Measurements from ENCODE around the gene SP3. TPM values are rescaled to one million over a fixed set of nuclear protein-coding genes. Genes with fewer than 3 reads are reported as not detected.

Gene SP3
- total RNA-seq, 4 donors from 2014 or later, result 41.9 to 101 (median 81.6) TPM

GRCh38 chr2:173872714-173873113 is 92.5 kb downstream of the SP3 start:
- H3K36me3 ChIP-seq, result no peaks in the 10 kb centered on the region
- TF ChIP-seq POLR2A (IDR thresholded peaks at IDR 0.05) (no peak), EP300 (IDR thresholded peaks at IDR 0.05; ENCODE audit: low read depth) (no peak), POLR2AphosphoS5 (IDR thresholded peaks at IDR 0.05) (no peak)
- TF ChIP-seq, protein P1, sequence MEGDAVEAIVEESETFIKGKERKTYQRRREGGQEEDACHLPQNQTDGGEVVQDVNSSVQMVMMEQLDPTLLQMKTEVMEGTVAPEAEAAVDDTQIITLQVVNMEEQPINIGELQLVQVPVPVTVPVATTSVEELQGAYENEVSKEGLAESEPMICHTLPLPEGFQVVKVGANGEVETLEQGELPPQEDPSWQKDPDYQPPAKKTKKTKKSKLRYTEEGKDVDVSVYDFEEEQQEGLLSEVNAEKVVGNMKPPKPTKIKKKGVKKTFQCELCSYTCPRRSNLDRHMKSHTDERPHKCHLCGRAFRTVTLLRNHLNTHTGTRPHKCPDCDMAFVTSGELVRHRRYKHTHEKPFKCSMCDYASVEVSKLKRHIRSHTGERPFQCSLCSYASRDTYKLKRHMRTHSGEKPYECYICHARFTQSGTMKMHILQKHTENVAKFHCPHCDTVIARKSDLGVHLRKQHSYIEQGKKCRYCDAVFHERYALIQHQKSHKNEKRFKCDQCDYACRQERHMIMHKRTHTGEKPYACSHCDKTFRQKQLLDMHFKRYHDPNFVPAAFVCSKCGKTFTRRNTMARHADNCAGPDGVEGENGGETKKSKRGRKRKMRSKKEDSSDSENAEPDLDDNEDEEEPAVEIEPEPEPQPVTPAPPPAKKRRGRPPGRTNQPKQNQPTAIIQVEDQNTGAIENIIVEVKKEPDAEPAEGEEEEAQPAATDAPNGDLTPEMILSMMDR (IDR thresholded peaks at IDR 0.05), result no peak
- 75% methylated on average over 5 of the region's 5 CpGs; no CpG with 5 or more reads in 1 of the 2 donors for WGBS, 2 donors (ENCODE audit: low coverage in 1 of 2)
- no peaks in the 10 kb centered on the region for H3K4me1 ChIP-seq
- no peak overlapping the region for H3K4me3 ChIP-seq
- no peak overlapping the region for H3K27ac ChIP-seq
- no peaks in the 10 kb centered on the region for H3K27me3 ChIP-seq
- DNase-seq, result peak; percentile 30
- in situ Hi-C loops (cut with MboI; ENCODE audit: low pct_ligation_motif_present in 1 of 4, low pct_unique_long_range_greater_than_20kb in 1 of 4, low sequenced_read_pairs in 3 of 4) (no loop called here), intact Hi-C loops (cut with DNase I; ENCODE audit: low total_unique reads) (no loop called here)
- H3K9me3 ChIP-seq, result no peaks in the 10 kb centered on the region

- Histone ChIP-seq H3K9me3 (no peaks in the 10 kb centered on the region), H3K36me3 (no peaks in the 10 kb centered on the region), H3K4me3 (no peak overlapping the region), H3K27ac (no peak overlapping the region), H3K4me1 (no peaks in the 10 kb centered on the region), H3K27me3 (no peaks in the 10 kb centered on the region)
- TF ChIP-seq POLR2A (IDR thresholded peaks at IDR 0.05) (no peak), EP300 (IDR thresholded peaks at IDR 0.05; ENCODE audit: low read depth) (no peak), POLR2AphosphoS5 (IDR thresholded peaks at IDR 0.05) (no peak)
- TF ChIP-seq, protein P1 (IDR thresholded peaks at IDR 0.05), result no peak
- in situ Hi-C loops (cut with MboI; ENCODE audit: low pct_ligation_motif_present in 1 of 4, low pct_unique_long_range_greater_than_20kb in 1 of 4, low sequenced_read_pairs in 3 of 4) (no loop called here), intact Hi-C loops (cut with DNase I; ENCODE audit: low total_unique reads) (no loop called here)
- WGBS, 2 donors (ENCODE audit: low coverage in 1 of 2), result 86% methylated on average over 8 of the region's 8 CpGs
- no peak for DNase-seq
Measured at GRCh38 chr2:173869244-173870229, 95.6 kb downstream of the SP3 start.

DNA sequence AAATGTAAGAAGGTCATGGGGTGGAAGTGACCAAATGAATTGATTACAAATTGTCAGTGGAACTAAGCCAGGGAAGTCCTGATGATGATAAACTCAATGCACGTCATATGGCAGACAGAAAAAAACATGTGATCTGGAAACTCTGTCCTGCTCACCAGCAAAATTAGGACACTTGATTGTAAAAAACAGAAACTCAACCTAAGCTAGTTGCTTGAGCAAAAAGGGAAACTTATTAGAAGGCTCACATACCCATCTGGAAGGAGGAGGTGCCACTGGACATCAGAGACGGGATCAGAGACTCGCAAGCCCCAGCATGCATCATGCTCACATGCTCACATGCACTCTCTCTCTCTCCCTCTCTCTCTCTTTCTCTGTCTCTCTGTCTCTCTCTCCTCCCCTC is 96.8 kb downstream of the SP3 start:
- intact Hi-C loops (cut with DNase I; ENCODE audit: low total_unique reads) (no loop called here), in situ Hi-C loops (cut with MboI; ENCODE audit: low pct_ligation_motif_present in 1 of 4, low pct_unique_long_range_greater_than_20kb in 1 of 4, low sequenced_read_pairs in 3 of 4) (no loop called here)
- TF ChIP-seq EP300 (IDR thresholded peaks at IDR 0.05; ENCODE audit: low read depth) (no peak), POLR2AphosphoS5 (IDR thresholded peaks at IDR 0.05) (no peak), POLR2A (IDR thresholded peaks at IDR 0.05) (no peak)
- TF ChIP-seq, protein P1 (IDR thresholded peaks at IDR 0.05), result no peak
- H3K4me1 ChIP-seq, result no peaks in the 10 kb centered on the region
- no peak for DNase-seq
- H3K4me3 ChIP-seq, result no peak overlapping the region
- no peaks in the 10 kb centered on the region for H3K9me3 ChIP-seq
- no peaks in the 10 kb centered on the region for H3K27me3 ChIP-seq
- H3K36me3 ChIP-seq, result no peaks in the 10 kb centered on the region
- WGBS, 2 donors (ENCODE audit: low coverage in 1 of 2), result 80 to 100% methylated on average over 3 of the region's 3 CpGs
- no peak overlapping the region for H3K27ac ChIP-seq

DNA sequence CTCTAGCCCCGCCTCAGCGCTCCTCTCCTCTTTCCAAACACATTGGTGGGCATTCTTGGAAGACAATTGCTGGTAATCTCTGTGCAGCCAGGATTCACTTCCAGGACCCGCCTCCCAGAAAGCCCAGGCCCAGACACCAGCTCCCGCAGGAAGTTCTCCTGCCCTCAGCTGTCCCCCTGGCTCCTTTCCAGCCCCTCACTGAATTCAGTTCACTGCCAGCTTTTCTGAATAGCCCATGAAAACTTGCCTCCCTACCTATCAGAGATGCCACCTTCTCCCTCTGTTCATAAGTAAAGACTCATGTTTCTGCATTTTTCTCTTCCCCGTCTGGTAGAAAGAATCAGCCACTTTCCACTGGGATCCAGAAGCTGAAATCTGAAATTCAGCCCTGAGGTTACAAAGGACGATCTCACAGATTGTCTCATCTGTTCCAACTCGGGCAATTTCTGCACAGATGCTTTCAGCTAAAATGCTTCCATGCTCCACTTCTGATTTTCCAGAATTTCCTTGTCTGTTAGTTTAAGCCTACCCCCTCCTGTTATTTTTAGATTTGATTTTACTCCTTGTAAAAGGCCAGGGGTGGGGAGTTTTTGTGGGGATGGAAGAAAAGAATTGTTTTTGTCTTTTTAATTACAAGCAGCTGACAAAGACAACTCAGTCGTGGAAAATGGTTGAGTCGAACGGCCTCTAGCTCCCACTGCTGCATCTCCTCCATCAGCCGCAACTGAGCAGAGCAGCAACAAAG is 98.1 kb downstream of the SP3 start:
- Histone ChIP-seq H3K4me3 (no peak overlapping the region), H3K9me3 (no peaks in the 10 kb centered on the region), H3K27me3 (no peaks in the 10 kb centered on the region), H3K27ac (no peak overlapping the region), H3K36me3 (no peaks in the 10 kb centered on the region), H3K4me1 (no peaks in the 10 kb centered on the region)
- intact Hi-C loops (cut with DNase I; ENCODE audit: low total_unique reads) (no loop called here), in situ Hi-C loops (cut with MboI; ENCODE audit: low pct_ligation_motif_present in 1 of 4, low pct_unique_long_range_greater_than_20kb in 1 of 4, low sequenced_read_pairs in 3 of 4) (no loop called here)
- DNase-seq, result no peak
- WGBS, 2 donors (ENCODE audit: low coverage in 1 of 2), result 66 to 79% methylated on average over 4 to 11 of the region's 11 CpGs
- TF ChIP-seq EP300 (IDR thresholded peaks at IDR 0.05; ENCODE audit: low read depth) (no peak), POLR2A (IDR thresholded peaks at IDR 0.05) (no peak), POLR2AphosphoS5 (IDR thresholded peaks at IDR 0.05) (no peak)
- TF ChIP-seq, protein P1 (IDR thresholded peaks at IDR 0.05), result no peak

Measured in transverse colon (tissue), 4 donors.